GM21390 (cell line): Measurements from ENCODE around the gene ALDH3B2.
"Not testable (repeated sequence)": the region's sequence is repeated elsewhere in the genome, so short reads cannot be mapped to it uniquely, and the experiment has no call there.

ENCODE experiments used
- ATAC-seq: cut with Tn5 transposase; IDR thresholded peaks from one replicate; pipeline ENCODE4 v1.9.1; 2021; ENCODE audit not compliant: unreplicated experiment

ALDH3B2 gene, protein sequence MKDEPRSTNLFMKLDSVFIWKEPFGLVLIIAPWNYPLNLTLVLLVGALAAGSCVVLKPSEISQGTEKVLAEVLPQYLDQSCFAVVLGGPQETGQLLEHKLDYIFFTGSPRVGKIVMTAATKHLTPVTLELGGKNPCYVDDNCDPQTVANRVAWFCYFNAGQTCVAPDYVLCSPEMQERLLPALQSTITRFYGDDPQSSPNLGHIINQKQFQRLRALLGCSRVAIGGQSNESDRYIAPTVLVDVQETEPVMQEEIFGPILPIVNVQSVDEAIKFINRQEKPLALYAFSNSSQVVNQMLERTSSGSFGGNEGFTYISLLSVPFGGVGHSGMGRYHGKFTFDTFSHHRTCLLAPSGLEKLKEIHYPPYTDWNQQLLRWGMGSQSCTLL

GRCh38 chr11:67674442-67674871, at the start of gene ALDH3B2:
ALDH3B2 (minus strand) TSS chr11:67674623; CDS start chr11:67666935, 7,688 bp downstream.
- no peak for ATAC-seq

- not testable (repeated sequence) for ATAC-seq
Measured at GRCh38 chr11:67723036-67723435, 48.6 kb upstream of the ALDH3B2 start.

DNA sequence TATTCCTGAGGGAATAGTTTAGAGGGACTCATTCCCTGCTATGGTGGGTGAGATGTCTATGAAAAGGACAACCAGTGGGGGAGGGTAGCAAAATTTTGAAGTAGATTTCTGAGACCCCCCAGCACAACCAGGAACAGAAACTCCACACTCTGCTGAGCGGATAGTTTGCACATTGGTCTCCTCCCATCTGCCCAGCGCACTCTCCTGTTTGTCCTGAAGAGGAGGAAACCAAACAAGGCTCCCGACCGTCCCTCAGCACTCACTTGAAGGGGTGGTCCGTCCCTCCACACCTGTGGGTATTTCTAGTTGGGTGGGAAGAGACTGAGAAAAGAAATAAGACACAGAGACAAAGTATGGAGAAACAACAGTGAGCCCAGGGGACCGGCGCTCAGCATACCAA, 41.8 kb upstream of the ALDH3B2 start:
- ATAC-seq: not testable (repeated sequence)

GRCh38 chr11:67715801-67716200, 41.4 kb upstream of the ALDH3B2 start:
- not testable (repeated sequence) for ATAC-seq

DNA sequence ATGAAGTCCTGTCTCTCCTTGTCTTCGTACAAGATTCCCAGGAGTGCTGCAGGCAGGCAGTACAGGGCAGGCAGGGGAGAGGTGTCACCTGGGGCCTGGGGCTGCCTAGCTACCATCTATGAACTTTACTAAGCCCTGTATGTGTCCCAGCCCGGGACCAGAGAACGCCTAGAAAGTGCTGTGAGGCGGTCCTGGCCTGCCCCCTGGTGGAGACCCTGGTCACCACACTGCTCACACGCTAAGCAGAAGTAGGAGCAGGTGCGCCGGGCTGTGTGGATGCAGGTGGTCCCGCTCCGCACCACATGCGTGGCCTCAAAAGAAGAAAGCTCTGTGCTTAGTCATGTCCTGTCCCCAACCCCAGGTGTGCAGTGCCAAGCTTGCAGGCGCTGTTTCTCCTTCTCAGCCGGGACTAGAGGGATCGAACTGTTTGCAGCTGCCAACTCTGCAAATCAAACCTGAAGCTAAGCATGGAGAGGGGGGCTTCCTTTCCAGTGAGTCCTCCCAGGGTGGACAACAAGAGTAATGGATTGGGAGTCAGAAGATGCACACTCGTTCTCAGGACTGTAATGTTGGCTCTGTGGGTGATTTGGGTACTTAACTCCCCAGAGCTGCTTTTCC, 39.6 kb upstream of the ALDH3B2 start:
- ATAC-seq: not testable (repeated sequence)

DNA sequence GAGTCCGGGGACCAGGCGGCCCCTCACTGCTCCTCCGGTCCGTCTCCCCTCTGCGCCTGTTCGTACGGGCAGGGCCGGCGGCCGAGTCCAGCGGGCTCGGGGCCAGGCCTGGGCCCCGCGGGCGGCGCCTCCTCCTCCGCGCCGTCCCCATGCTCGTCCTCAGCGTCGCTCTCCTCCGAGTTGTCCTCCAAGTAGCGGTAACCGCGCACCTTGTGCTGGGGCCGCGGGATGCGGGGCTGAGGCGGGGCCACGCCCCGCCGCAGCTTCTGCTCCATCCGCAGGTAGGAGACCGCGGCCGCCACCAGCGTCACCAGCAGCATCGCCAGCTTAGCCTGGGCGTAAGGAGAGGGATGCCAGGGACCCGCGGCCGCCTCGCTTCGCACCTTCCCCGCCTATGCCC, 37.3 kb upstream of the ALDH3B2 start:
- not testable (repeated sequence) for ATAC-seq

DNA sequence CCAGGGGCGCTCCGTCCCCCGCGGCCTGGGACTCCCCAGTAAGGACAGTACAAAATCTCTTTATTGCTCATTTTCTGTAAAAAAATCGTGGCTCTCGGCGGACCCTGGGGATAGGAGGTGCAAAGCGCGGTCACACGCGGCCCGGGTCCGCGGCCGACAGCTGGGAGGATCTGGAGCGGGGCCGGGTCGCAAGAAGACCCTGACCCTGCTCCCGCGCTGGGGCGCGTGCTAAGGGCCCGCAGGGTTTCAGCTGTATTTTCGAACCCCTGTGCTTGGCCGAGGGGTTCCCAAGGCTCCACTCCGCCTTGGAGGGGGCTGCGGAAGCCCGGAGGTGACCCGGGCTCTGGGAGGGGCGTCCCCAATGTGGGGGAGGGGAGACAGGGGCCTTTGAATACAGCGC, 36.8 kb upstream of the ALDH3B2 start:
- ATAC-seq: not testable (repeated sequence)

GRCh38 chr11:67709806-67710205, 35.4 kb upstream of the ALDH3B2 start:
- not testable (repeated sequence) for ATAC-seq

GRCh38 chr11:67705264-67705663, 30.8 kb upstream of the ALDH3B2 start:
- no peak for ATAC-seq

GRCh38 chr11:67704524-67704923, 30.1 kb upstream of the ALDH3B2 start:
- no peak for ATAC-seq

DNA sequence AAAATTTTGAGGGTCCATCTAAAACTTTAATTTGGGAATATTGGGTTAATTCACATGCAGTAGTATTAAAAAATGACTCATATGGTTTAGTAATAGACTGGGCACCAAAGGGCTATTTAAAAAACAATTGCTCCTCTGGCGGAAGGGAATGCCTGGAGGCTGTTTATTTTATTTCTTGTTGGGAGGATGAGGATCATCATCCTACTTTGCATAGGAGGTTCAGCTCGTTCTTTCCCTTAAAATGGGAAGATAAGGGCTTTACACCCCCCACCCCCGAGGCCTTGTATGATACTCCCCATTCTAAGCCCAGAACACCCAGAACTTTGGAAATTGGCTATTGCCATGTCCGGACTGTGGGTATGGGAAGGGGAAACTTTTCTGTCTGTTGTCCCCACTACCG, 29.3 kb upstream of the ALDH3B2 start:
- ATAC-seq: not testable (repeated sequence)

DNA sequence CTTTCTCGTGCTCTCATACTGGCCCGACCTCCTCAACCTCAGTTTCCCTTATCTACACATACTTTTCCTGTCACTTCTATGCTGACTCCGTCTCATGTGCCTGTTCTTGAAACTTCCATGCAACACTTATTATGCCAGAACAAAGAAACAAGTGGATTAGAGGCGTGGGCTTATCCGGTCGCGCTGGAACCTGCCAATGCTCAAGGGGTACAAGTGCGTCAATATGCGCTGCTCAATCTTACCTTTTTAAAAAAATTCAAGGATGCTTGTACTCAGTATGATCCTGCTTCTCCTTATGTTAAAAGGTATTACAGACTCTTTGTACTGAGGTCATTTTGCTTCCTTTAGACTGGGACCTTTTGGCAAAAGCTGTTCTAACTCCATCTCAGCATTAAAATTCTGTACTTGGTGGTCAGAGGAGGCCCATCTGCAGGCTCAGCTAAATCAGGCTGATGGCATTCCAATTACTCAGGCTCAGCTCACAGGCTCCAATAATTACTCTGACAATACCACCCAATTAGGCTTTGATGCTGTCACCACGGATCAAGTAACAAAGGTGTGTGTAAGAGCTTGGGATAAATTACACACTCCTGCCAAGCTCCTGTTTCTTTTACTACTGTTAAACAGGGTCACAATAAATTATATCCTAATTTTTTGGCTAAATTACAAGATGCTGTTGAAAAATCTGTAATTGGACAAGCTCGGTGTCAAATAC, 26.3 kb upstream of the ALDH3B2 start:
- no peak for ATAC-seq

- no peak for ATAC-seq
Measured at GRCh38 chr11:67700141-67700540, 25.7 kb upstream of the ALDH3B2 start.

DNA sequence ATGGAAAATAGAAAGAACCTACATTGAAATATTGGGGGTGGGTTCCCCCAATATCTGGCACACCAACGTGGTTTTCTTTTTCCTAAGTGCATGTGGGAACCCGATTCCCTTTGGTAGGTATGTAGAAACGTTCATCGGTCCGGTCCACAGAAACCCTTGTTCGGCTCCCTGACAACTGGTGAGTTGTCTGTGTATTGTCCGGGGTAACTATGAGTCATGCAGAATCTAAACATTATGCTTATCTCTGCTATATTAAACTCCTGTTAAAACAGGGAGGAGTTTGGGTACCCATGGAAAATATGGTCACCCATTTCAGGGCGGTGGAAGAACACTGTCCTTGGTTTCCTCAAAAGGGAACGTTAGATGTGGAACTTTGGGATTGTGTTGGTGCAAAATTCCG, 25.1 kb upstream of the ALDH3B2 start:
- no peak for ATAC-seq

GRCh38 chr11:67698247-67698646, 23.8 kb upstream of the ALDH3B2 start:
- ATAC-seq: no peak

- no peak for ATAC-seq
Measured at GRCh38 chr11:67697846-67698245, 23.4 kb upstream of the ALDH3B2 start.

DNA sequence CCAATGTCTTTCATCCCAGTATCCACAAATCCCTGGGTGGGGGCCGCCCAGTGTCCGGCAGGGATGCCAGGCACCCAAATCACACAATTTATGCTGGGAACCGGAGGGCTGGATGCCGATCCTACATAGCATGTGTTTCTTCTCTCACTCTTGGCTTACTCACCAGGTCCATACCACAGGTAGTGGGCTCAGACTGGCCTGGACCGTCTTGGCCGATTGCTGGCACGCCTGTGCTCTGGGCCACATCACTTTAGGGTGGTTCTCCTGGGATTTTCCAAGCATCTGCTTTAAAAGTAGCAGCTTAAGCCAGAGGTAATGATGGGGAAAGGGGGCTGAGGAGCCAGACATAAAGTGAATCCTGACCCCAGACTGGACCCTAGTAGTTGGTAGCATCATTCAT, 22.6 kb upstream of the ALDH3B2 start:
- no peak for ATAC-seq

DNA sequence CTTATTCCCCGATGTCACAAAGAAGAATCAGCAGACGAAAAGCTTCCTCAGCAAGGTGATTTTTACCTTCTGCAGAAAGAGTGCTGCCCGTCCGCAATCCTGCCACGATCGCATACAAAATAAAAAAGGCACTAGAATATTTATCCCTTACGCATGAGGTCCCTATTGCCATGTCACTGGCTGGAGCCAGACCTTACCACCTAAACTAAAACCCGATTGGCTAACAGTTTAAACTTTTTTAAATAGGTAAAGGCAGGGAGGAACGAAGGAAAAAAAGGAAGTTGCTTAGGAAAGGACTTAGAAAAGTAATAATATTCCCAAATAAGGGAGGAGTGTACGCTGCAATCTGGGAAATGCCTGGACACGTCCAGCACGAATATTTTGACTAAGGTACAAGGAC, 21.2 kb upstream of the ALDH3B2 start:
- ATAC-seq: no peak

DNA sequence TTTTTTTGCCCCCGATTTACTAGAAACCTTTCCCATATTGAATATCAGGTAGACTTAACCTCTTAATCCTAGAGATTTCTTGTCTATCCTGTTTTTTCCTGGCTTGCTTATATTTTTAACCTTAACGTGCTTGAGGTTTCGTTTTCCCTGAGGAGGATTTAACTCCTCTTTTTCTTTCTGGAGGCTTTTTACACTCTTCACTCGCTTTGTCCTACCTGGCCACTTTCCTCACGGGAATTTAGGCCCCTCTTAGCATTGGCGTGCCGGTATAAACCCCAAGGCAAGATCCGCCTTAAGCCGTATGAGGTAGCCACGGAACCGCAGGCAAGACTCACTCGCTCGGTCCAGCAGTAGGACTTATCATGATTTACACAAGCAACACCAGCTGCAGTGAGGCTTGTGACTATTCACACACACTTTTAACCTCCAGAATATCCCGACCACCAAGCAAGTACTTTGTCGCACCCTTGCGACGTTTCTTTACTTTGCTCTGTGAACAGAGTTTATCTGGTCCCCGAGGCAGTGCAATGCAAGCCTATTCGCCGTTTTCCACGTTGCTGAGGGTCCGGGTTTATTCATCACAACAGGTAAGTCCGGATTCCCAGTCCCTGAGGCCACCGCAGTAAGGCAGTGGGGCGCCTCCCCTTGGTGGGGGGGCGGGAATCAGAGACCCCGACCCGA, 20.6 kb upstream of the ALDH3B2 start:
- no peak for ATAC-seq

DNA sequence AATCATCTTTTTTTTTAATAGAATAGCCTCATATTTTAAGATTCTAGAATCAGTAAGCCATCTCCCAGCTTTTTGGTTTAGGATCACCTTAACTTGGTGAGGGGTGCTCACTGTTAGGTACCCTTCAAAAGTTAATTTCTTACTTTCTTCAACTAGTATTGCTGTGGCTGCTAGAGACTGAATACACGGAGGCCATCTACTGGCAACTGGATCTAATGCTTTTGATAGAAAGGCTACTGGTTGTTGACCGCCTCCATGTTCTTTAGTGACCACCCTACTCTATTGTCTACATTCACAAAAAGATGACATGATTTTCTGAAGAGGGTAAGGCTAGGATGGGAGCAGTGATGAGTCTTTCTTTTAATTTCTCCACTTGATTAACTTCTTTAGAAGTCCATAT, 16.7 kb upstream of the ALDH3B2 start:
- ATAC-seq: no peak

DNA sequence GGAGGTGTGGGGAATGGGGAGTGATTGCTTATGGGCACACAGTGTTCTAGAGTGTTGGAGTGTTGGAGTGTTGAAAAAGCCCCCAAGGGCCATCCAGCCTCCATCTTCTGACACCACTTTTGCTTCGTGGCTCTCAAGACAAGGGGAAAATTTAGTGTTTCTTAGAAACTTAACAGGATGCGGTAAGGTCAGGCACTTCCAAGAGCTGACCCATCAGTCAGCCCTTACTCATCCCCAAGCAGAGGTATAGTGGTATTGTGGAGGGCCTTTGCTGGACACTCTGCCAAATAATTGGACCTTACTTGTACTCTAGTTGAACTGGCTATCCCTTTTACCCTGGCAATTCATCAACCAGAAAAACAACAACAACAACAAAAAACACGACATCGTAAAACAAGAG, 14.8 kb upstream of the ALDH3B2 start:
- no peak for ATAC-seq
